SIG-M5 (cell line): ENCODE measurements around the gene B9D1.

Experiments
- DNase-seq: peaks from one replicate; lab custom pipeline; 2025; lab: John Stamatoyannopoulos, UW

The B9D1 gene

DNA sequence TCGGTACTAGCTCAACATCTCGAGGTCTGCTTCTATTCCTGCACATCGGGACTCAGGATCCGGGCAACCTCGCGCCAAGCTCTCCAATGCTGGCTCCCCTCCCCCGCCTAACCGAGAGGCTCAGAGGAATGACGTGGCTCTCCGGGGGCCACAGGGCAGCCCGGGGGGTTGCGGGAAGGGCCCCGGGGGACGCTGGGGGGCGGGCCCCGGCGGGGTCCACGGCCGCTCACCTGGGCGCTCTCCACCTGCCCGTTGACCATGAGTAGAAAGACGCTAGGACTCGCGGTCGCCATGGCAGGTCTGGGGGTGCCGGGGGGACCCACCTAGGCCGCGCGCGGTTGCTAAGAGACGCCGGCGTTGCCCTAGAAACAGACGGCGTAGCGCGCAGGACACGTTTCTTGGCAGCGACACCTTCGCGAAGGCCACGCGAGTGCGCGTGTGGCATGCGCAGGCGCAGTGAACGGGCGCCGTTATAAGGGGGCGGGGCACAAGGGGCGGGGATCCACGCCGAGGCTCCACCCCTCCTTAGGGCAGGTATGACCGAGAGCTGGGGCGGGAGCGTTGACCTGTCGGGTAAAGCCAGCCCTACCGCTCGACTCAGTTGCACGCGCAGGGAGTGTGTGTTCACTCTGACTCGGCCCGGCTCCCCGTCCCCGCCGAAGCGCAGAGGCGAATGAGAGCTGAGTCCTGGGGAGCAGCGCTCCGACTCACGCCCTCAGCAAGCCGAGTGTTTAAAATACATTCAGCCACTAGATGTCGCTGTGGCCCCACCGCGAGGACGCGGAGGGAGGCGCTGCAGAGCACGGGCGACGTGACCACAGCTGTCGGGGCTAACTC is at the start of gene B9D1:
B9D1 (minus strand) TSS at position 447 of the 837 bp plus-strand sequence; CDS start at position 293, 154 bp downstream.
- no peak for DNase-seq

GRCh38 chr17:19411631-19412030 is 49.1 kb upstream of the B9D1 start:
- DNase-seq: no peak

DNA sequence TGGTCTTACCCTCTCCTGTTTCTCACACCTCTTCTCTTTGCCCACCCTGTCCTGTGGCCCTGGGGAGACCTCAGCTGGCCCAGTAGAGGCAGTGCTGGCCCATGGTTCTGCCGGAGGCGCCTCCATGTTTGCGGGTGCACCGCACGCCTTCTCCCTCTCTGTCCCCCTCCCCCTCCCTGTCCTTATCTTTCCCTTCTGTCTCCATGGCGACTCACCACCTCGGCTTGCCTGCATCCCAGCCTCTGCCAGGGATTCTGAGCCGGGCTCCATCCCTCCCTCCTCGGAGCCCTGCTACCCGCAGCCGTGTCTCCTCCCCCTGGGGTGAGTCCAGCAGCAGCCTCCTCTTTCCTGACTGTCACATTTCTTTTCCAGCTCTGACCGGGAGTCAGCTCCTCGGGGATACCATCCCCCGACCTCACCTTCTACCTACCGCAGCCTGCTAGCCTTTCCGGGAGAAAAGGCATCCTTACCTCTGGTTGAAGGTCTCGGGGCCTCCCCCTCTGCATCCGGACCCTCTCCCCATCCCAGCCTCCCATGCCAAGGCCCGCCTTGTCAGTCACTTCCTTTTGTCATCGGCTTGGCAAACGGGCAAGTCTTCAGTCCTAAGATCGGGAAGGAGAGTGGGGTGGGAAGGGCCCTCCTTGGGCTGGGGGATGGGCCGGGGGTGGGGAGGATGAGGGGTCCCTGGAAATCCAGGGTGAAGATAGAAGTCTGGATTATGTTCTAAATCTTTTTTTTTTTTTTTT is 48.5 kb upstream of the B9D1 start, which contains the start of gene RNF112:
RNF112 (plus strand) TSS at position 358 of the 746 bp plus-strand sequence; CDS start at position 535, 177 bp downstream.
- no peak for DNase-seq

DNA sequence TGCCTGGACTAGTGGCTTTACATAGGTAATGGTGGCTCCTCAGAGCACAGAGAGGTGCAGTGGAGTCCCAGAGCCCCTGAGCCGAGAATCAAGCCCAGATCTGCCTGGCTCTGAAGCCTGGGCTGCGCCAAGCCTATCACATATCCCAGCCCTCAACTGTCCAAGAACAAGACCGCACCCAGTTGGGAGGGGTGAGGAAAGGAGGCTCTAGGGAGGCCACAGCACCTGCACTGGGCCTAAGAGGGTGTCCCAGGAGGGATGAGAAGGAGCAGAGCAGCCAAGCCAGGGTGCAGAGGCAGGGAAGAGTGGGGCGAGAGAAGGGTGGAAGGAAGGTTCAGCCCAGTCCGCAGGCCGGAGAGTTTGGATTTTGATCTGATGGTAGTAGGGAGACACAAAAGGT is 47.6 kb upstream of the B9D1 start:
- no peak for DNase-seq

DNA sequence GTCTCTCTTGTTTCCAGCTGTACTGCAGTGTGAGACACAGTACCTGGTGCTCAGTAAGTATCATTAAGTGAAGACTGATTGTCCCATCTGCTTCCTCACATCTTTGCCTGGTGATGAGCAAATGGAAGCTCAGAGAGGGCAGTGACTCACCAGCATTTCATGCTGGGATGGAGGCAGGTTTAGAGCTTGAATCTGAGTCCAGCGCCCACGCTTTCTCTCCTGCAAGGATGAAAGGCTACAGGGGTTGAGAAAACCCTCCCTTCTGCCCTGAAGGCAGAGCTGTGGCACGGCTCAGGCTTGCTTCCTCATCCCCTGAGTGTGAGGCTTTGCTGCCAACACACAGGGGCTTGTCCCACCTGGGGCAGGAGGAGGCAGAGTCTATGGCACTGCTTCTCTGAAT is 47.0 kb upstream of the B9D1 start:
- DNase-seq: no peak

DNA sequence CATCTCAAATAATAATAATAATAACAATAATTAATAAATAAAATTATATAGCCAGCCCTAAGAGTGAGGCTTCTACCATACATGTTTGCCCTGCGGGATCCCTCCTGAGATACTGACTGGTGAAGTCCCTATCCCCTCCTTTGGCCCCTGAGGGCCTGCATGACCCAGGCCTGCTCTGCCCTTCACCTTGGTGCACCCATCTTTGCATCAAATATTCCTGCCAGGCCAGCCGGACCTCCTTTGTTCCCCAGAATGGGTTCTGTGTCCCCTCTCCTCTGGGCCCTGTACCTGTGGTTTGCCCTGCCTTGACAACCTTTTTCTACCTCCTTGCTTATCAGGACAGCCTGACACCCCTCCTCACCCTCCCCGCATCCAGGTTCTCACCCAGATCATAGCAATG is 46.5 kb upstream of the B9D1 start:
- DNase-seq: no peak

DNA sequence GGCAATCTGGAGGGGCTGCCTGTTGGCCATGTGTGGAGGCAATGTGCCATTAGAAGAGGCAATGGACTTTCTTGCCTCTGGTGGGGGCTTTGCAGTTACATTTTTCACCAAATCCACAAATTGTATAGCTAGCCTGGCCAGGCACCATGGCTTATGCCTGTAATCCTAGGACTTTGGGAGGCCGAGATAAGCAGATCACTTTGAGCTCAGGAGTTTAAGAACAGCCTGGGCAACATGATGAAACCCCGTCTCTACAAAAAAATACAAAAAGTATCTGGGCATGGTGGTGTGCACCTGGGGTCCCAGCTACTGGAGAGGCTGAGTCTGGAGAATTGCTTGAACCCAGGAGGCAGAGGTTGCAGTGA is 45.8 kb upstream of the B9D1 start:
- DNase-seq: no peak

- no peak for DNase-seq
Measured at GRCh38 chr17:19407601-19408345, 45.2 kb upstream of the B9D1 start.

GRCh38 chr17:19405114-19405513 is 42.6 kb upstream of the B9D1 start:
- no peak for DNase-seq

- DNase-seq: no peak
Measured at GRCh38 chr17:19404264-19404663, 41.7 kb upstream of the B9D1 start.

GRCh38 chr17:19403021-19403420 is 40.5 kb upstream of the B9D1 start:
- DNase-seq: no peak

- no peak for DNase-seq
Measured at GRCh38 chr17:19402171-19402570, 39.6 kb upstream of the B9D1 start.

- DNase-seq: no peak
Measured at GRCh38 chr17:19401321-19402010, 38.9 kb upstream of the B9D1 start.

DNA sequence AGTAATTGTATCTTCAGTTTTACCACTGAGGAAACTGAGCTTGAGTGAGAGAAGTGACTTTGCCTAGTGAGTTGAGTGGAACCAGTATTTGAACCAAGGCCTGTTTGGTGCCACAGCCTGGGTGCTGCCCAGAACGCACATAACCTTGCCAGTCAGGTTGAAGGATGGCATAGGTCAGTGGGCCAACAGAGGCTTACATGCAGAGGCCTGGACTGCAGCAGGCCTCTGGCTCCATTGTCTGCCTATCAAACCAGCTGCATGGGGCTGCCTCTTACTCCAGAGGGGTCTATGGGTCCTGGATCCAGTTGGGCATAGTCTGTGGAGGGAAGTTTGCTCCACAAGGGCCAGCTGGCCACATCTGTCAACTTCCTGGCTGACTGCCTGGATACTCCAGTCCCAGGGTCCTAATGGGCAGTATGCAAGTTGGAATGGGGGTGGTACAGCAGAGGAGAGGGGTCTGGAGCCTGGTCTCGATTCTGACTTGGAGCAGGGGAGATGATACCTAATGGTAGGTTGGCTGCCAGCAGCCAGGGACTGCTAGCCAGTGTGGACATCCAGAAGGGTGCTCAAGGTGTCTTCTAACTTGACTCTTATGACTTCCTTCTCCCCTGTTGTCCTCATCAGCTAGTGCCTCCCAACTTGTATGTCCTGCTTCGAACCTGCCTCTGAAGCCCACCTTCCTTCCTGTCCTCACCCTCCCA is 37.4 kb upstream of the B9D1 start:
- no peak for DNase-seq

DNA sequence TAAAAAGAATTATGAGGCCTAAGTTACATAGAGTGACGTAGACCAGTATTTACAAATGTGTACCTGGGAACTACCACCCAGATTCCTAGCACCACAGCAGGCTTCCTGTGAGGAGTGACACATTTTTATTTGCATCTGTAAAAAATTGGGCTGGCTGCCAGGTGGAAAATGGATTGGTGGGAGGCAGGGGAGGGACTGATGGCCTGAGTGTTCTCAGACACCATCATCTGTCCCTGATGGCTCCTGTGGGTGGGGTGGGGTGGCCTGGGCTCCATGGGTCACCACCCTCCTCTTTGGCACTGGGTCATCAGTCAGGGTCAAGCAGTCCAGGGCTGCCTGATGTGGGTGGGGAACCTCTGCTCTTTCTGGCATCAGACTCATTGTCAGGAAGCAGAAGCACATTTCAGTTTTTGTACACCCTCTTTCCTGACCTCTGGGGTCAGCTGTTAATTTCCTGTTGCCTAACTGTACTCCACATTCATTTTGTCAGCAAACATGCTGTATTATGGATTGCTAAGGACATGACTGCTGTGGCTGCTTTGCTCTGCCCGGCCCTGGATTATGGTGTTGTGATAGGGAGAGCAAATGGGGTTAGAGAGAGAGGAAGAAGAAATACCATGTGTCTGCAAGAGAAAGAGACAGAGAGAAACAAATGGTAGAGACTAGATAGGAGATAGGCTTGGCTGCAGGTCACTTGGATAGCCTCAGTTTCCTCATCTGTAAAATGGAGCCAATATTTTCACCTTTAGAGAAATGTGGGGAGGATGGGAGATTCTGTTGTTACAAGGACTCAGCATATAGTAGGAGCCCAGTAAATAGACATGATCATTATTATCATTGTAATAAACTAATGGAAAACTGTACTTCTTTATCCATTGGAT is 36.0 kb upstream of the B9D1 start:
- DNase-seq: no peak

DNA sequence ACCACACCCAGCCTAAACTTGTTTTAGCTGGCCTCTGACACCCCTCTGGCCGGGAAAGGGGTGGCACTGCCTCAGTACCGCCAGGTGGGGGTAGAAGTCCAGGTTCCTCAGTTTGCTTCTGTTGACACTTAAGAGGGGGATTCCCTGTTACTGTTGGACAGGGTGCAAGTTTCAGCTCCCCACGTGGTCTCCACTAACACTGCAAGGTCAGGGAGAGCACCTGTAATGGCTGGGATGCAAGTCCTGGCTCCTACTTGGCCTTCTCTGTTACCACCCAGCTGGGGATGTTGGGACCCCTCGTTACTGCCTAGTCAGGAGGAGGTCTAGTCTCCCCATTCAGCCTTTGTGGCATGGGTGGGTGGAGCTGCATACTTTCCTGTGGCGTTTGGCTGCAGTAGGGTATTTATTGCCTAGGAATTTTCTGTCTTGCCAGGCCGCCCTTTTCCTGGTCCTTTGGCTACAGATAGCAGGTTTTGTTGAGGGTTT is 35.1 kb upstream of the B9D1 start:
- DNase-seq: no peak

- no peak for DNase-seq
Measured at GRCh38 chr17:19392303-19392702, 29.8 kb upstream of the B9D1 start.

DNA sequence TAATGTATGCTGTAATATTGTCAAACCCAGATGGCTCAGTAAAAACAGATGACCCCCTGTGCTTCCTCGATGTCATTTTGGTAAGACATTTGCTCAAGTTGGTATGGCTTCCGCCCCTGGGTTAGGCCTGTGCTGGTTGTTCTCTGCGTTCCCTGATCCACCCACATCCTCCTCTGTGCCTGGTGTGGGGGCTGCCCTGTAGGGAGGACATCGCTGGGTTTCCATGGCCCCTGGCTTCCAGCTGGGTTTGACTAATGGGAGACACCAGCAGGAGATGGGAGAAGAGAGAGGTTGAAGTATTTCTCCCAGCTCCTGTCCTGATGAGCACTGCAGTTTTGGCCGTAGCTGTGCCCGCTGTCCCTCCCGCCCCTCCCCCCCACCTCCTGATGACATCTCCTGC is 28.9 kb upstream of the B9D1 start:
- DNase-seq: no peak

GRCh38 chr17:19390951-19391350 is 28.4 kb upstream of the B9D1 start:
- no peak for DNase-seq
